HepG2 (cell line): Measurements from ENCODE around the gene CLEC18C.
"Not testable (repeated sequence)": the region's sequence is repeated elsewhere in the genome, so short reads cannot be mapped to it uniquely, and the experiment has no call there.

Experiments used
- NONO ChIP-seq, 2 experiments: fragments of 450-650 bp in 1 of 2; sonication (generic) in 1 of 2; formaldehyde crosslinking in 1 of 2; IDR thresholded peaks in 1 of 2; conservative IDR thresholded peaks in 1 of 2; 2 replicates each; pipeline versions ENCODE4 v1.6.1 to v1.8.0; 2017 to 2022; ENCODE audit warnings: mild to moderate bottlenecking in 1 of 2, missing genetic modification reagents in 1 of 2, moderate library complexity in 1 of 2
- SUZ12 ChIP-seq: fragments of 150-350 bp; IDR thresholded peaks from 2 replicates; pipeline ENCODE4 v1.6.1; 2014; ENCODE audit warnings: low read depth, low read length
- USF2 ChIP-seq, 2 experiments: sonication (generic) in 1 of 2; formaldehyde crosslinking in 1 of 2; IDR thresholded peaks; 2 replicates each; pipeline versions ENCODE4 v1.5.1 to v1.6.1; 2011 to 2020; ENCODE audit warnings: borderline replicate concordance in 1 of 2, low read depth in 1 of 2, low read length in 1 of 2, mild to moderate bottlenecking in 1 of 2, missing genetic modification reagents in 1 of 2, moderate library complexity in 1 of 2

DNA sequence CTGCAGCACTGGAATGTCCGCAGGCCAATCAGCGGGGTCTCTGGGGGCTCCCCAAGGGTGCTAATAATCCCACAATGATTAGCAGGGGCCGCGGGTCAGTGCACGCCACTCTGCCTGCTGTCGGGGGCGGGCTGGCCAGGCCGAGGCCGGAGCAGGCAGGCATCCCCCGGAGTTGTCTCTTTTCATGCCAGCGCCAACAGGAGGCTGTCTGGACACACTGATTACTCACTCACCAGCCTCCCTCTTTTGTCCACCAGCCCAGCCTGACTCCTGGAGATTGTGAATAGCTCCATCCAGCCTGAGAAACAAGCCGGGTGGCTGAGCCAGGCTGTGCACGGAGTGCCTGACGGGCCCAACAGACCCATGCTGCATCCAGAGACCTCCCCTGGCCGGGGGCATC, 329 bp downstream of the CLEC18C start:
- TF ChIP-seq NONO (IDR thresholded peaks at IDR 0.05); NONO (CRISPR knock-in tag; conservative IDR thresholded peaks at IDR 0.05); USF2 (IDR thresholded peaks at IDR 0.05; ENCODE audit: low read depth, low read length); USF2 (CRISPR knock-in tag; IDR thresholded peaks at IDR 0.05; ENCODE audit: borderline replicate concordance); SUZ12: not testable (repeated sequence)
